ENCODE results near the gene MYRIP. TPM values are rescaled to one million over a fixed set of nuclear protein-coding genes. Genes with fewer than 3 reads are reported as not detected.
"Not testable (repeated sequence)": the region's sequence is repeated elsewhere in the genome, so short reads cannot be mapped to it uniquely, and the experiment has no call there.

MYRIP gene
- polyA plus RNA-seq, 6 donors from 2014 or later, result not detected

DNA sequence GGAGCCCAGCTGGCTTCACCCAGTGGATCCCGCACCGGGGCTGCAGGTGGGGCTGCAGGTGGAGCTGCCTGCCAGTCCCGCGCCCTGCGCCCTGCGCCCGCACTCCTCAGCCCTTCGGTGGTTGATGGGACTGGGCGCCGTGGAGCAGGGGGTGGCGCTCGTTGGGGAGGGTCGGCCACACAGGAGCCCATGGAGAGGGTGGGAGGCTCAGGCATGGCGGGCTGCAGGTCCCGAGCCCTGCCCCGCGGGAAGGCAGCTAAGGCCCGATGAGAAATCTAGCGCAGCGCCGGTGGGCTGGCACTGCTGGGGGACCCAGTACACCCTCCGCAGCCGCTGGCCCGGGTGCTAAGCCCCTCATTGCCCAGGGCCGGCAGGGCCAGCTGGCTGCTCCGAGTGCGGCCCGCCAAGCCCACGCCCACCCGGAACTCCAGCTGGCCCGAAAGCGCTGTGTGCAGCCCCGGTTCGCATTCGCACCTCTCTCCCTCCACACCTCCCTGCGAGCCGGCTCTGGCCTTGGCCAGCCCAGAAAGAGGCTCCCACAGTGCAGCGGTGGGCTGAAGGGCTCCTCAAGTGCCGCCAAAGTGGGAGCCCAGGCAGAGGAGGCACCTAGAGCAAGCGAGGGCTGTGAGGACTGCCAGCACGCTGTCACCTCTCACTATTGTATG, 268.6 kb downstream of the MYRIP start:
- not testable (repeated sequence) for H3K27ac Mint-ChIP-seq; H3K4me3 Mint-ChIP-seq; H3K36me3 Mint-ChIP-seq; ATAC-seq (ENCODE audit: low read depth in 2 of 2); DNase-seq; H3K4me1 Mint-ChIP-seq
- Mint-ChIP-seq H3K27me3 (peaks cover 0 to 16% (median 16%) of the 10 kb centered on the region in 3 donors), H3K9me3 (peaks cover 3 to 23% (median 8%) of the 10 kb centered on the region in 7 donors)

DNA sequence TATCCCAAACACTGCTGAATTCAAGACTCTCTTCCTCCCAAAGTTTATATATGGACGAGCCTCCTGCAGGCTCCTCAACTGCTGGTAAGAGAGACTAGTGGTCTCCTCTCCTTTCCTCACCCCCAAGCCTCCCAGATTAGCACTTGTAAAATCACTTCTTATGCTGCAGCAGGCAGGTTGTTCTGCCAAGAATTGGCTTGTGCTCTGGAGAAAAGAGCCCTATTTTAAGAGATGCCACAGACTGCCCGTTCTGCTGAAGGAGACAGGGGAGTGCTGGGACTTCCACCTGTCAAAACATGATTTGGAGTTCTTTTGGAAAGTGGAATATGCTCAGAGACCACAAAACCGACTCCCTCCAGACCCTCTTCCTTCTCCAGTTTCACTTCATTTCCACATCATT, 269.2 kb downstream of the MYRIP start:
- Mint-ChIP-seq H3K36me3 (peaks cover 0 to 8% of the 10 kb centered on the region in 2 donors), H3K27me3 (peaks cover 0 to 16% (median 10%) of the 10 kb centered on the region in 3 donors)

DNA sequence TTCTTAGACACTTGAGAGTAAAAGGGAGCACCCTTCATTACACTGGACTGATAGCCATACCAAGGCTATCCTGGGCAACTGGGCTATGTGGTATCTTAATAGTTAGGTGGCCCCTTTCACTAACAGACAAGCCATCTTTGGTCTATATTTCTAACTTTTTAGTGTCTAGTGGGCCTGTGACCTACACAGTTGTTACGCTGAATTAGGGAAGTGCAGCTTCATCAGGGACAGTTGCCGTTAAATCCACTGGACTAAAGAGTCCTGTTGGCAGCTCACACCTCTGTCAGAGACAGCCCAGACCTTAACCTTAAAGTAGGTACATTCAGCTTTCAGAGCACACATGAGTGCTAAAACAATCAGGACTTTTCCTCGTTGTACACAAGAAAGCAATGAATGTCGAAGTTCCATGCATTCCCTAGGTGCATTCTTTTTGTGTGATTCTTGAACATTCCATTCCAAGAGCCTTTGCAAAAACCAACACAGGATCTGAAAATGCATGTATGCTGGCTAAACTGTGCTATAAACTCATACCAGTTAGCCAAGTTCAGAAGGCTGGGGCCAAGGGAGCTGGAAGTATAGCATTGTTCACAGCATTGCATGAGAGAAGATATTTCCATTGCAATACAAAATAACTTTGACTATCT, 269.9 kb downstream of the MYRIP start:
- Mint-ChIP-seq H3K27ac (no peak overlapping the region), H3K36me3 (peaks cover 0 to 8% of the 10 kb centered on the region in 2 donors), H3K27me3 (peaks cover 0 to 14% (median 10%) of the 10 kb centered on the region in 3 donors), H3K9me3 (peaks cover 3 to 30% (median 10%) of the 10 kb centered on the region in 7 donors), H3K4me1 (no peaks in the 10 kb centered on the region), H3K4me3 (no peak overlapping the region)
- DNase-seq (no peak), ATAC-seq (ENCODE audit: low read depth in 2 of 2) (no peak)

More for the DNA sequence above, 269.2 kb downstream of the MYRIP start:
- H3K9me3 Mint-ChIP-seq, result peaks cover 3 to 29% (median 10%) of the 10 kb centered on the region in 7 donors
- no peak overlapping the region for H3K27ac Mint-ChIP-seq
- no peaks in the 10 kb centered on the region for H3K4me1 Mint-ChIP-seq
- no peak for ATAC-seq (ENCODE audit: low read depth in 2 of 2)
- DNase-seq, result no peak
- no peak overlapping the region for H3K4me3 Mint-ChIP-seq

DNA sequence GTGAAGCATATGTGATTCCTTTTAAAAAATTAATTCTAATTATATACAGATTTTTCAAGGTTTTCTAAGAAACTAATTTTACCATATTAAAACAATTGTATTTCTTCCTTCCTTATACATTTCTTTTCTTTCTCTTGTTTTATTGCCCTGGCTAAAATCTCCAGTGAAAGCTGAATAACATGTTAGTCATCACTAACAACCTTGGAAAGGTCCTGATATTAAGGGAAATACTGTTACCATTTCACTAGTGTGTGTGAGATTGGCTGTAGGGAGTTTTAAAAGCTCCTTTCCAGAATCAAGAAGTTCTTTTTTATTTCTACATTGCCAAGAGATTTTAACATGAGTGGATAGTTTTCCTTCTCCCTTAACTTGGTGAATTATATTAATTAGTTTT, 270.4 kb downstream of the MYRIP start:
- DNase-seq, result no peak
- Mint-ChIP-seq H3K9me3 (peaks cover 3 to 30% (median 10%) of the 10 kb centered on the region in 7 donors), H3K27ac (no peak overlapping the region), H3K27me3 (peaks cover 0 to 10% (median 9%) of the 10 kb centered on the region in 3 donors), H3K4me3 (no peak overlapping the region), H3K36me3 (peaks cover 0 to 8% of the 10 kb centered on the region in 2 donors), H3K4me1 (no peaks in the 10 kb centered on the region)
- no peak for ATAC-seq (ENCODE audit: low read depth in 2 of 2)

DNA sequence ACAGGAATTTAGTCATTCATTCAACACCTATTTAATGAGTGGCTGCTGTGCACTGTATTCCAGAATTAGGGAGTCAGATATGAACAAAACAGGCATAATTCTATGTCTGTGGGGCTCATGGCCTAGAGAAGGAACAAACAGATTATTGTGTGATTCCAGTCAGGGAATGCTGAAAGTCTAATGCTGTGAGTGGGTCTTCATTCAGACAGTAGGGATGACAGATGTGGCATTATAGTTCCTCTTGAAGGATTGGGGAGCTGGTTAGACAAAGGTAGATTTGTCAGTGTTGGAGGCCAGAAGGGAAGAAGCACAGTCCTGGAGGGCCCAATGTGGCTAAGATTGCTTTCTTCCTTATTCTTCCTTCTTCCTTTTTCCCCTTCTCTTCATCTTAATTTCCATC, 273.7 kb downstream of the MYRIP start:
- Mint-ChIP-seq H3K9me3 (peaks cover 3 to 30% (median 10%) of the 10 kb centered on the region in 7 donors), H3K4me1 (no peaks in the 10 kb centered on the region), H3K27ac (no peak overlapping the region), H3K36me3 (peaks cover 0 to 8% of the 10 kb centered on the region in 2 donors), H3K4me3 (no peak overlapping the region), H3K27me3 (peaks cover 0 to 18% (median 8%) of the 10 kb centered on the region in 3 donors)
- DNase-seq (no peak), ATAC-seq (ENCODE audit: low read depth in 2 of 2) (no peak)

DNA sequence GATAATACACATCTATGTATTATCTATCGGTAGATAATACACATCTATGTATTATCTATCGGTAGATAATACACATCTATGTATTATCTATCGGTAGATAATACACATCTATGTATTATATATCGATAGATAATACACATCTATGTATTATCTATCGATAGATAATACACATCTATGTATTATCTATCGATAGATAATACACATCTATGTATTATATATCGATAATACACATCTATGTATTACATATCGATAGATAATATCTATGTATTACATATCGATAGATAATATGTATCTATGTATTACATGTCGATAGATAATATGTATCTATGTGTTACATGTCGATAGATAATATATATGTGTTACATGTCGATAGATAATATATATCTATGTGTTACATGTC, 275.0 kb downstream of the MYRIP start:
- peaks cover 0 to 18% (median 13%) of the 10 kb centered on the region in 3 donors for H3K27me3 Mint-ChIP-seq
- not testable (repeated sequence) for H3K4me1 Mint-ChIP-seq; H3K4me3 Mint-ChIP-seq; ATAC-seq (ENCODE audit: low read depth in 2 of 2); DNase-seq; H3K27ac Mint-ChIP-seq; H3K36me3 Mint-ChIP-seq
- peaks cover 3 to 30% (median 10%) of the 10 kb centered on the region in 7 donors for H3K9me3 Mint-ChIP-seq

DNA sequence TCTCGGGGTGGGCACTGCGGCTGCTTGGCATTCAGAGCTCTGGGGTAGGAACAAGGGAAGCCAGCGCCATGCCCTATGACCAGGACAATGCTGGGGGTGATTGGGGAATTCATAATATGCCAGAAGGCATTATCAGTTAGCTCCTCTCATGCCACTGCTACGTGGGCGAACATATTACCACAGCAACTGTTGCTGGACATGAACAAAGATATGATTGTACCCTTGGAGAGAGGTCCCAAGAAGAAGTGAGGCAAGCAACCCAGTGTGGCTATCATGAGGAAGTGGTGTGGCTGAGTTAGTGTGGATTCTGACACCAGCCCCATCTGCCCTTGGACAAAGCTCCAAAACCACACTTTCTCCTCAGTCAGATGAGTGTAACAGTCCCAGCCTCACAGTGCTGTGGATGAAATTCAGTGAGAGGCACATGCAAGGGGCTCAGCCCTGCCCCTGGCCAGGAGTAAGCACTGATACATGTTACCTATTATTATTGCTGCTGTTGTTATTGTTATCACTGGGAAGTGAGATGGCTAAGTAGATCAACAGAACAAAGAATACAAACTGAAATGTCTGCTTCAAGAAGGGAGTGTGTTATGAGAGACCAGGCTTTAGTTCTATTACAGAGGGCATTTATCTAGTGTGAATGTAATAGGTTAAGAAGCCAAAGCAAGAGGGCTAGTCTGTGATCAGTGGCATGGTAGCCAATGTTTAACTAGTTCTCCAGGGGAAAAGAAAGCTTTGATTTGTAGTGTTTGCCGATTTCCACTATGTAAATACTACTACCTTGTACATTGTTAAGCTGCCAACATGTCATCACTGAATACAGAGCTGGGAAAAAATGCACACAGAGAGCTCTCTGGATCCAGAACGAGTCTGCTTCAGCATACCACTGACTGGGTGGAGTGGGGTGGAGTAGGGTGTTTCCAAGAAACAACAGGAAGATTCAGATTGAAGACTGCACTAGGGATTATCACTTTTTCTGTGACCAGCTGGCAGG, 277.8 kb downstream of the MYRIP start:
- DNase-seq (no peak), ATAC-seq (ENCODE audit: low read depth in 2 of 2) (no peak)
- Mint-ChIP-seq H3K4me3 (no peak overlapping the region), H3K36me3 (no peaks in the 10 kb centered on the region), H3K9me3 (peaks cover 0 to 12% (median 2%) of the 10 kb centered on the region in 7 donors), H3K27ac (no peak overlapping the region), H3K27me3 (peaks cover 0 to 8% (median 5%) of the 10 kb centered on the region in 3 donors), H3K4me1 (no peaks in the 10 kb centered on the region)

DNA sequence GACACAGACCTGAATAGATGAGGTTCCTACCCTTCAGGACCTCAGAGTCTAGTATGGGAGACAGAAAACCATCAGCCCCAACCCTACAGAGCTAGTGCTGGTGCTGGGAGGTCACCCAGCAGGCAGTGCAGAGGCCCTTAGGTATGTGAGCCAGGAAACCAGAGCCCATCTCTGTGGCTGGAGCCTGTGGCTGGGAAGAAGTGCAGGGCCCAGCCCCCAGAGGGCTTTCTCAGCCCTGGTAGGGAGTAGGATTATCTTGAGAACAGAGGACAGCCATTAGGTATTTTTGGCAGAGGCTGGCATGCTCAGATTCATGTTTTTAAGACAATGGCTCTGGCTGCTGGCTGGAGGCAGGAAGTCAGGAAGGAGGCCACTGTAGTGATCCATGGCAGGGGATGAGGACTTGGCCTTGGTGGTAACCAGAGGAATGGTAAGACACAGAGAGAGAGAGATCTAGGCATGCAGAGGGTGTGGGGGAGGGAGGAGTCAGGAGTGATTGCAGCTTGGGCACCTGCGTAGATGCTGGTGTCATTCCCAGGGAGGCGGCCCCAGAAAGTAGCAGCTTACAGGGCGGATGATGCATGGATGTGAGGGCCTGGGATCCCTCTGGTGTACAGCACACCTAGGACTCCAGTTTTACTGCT, 279.2 kb downstream of the MYRIP start:
- ATAC-seq (ENCODE audit: low read depth in 2 of 2), result no peak
- Mint-ChIP-seq H3K27me3 (peaks cover 0 to 8% (median 5%) of the 10 kb centered on the region in 3 donors), H3K27ac (no peak overlapping the region), H3K4me1 (no peaks in the 10 kb centered on the region), H3K4me3 (no peak overlapping the region), H3K36me3 (no peaks in the 10 kb centered on the region), H3K9me3 (peaks cover 0 to 2% (median 0%) of the 10 kb centered on the region in 7 donors)
- no peak for DNase-seq

DNA sequence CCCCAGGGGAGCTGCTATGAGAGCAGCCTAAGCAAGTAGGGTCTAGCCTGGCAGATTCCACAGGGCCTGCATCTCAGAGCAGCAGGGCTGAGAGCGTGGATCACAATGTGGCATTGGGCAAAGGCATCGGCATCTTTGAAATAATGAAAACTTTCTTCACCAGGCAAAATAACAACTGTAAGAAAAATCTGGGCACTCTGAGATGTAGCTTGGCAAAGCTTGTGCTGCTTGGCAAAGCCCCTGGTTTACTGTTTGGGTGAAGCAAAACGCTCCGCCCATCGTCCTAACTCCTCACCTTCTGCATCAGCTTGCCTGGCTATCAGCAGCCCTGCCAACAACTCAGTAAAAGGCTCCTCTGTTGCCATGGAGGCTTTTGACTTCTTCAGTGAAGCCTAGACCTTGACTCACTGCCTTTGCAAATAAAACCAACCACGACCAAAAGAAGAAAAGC, 287.3 kb downstream of the MYRIP start:
- H3K9me3 Mint-ChIP-seq, result peaks cover 0 to 8% (median 7%) of the 10 kb centered on the region in 7 donors
- ATAC-seq (ENCODE audit: low read depth in 2 of 2), result no peak

DNA sequence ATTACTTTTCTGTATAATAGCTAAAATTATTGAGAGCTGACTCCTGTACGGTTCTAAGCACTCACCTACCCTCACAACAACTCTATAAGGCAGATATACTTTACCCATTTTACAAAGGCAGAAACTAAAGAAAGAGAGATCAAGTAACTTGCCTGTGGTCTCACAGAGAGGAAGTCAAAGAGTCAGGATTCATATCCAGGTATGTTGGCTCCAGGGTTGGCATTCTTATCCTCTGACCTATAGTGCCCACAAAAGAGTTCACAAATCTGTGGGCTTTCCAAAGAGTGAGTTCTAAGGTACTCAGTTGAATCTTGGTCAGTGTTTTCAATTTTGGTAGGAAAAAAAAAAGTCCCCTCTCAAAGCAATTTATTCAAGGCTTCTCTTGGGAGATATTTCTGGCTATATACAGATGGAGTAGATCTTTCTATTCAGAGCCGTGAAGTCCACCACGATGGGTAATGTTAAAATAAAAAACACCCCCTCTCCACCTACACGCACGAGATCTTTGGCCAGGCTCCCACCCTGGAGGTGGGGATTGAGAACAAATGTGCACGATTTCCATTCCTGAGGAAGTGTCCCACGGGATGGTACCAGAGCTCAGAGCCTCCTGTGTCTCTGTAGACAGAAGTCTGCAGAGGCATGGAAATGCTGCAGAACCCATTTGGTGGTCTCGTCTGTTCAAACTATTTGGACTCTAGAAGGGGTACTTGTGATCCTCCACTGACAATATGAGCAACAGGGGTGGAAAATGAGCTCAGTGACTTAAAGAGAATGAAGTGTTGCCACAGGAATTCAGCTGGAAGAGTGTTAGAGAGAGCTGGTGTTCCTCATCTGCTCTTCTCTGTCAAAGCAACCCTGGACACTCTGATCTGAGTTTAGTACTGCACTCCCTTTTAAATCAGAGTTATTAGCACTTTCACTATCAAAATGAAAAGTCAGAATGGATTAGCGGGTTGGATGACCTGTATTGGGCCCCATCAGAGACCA, 288.0 kb downstream of the MYRIP start:
- H3K9me3 Mint-ChIP-seq, result peaks cover 0 to 16% (median 8%) of the 10 kb centered on the region in 7 donors

More for the DNA sequence above, 287.3 kb downstream of the MYRIP start:
- Mint-ChIP-seq H3K36me3 (peaks cover 0 to 5% of the 10 kb centered on the region in 2 donors), H3K27me3 (peaks cover 9 to 20% (median 10%) of the 10 kb centered on the region in 3 donors), H3K4me1 (no peaks in the 10 kb centered on the region), H3K27ac (no peak overlapping the region), H3K4me3 (no peak overlapping the region)
- no peak for DNase-seq

DNA sequence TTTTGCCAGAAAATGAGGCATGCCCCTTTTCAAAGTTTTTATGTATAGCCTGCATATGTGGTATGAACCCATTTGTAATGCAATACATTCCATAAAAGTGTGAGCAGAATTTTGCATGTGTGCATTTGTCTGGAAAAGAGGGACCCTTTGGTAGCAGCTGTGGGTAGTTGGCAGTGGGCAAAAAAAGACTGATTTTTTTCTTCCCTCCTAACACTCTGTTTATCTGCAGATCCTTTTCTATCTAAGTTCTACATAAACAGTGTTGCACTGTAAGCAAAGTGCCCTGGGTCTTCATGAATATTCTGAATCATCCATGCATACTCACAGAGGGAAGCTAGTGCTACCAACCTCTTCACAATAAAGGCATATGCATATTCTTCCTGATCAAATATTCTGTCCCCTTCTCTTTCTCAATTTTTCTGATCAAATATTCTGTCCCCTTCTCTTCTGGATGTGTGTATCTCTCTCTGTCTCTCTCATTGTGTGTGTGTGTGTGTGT, 288.9 kb downstream of the MYRIP start:
- Mint-ChIP-seq H3K4me3 (no peak overlapping the region), H3K27me3 (peaks cover 9 to 26% (median 13%) of the 10 kb centered on the region in 3 donors), H3K27ac (no peak overlapping the region), H3K4me1 (no peaks in the 10 kb centered on the region), H3K36me3 (peaks cover 0 to 5% of the 10 kb centered on the region in 2 donors), H3K9me3 (peaks cover 0 to 17% (median 10%) of the 10 kb centered on the region in 7 donors)
- ATAC-seq (ENCODE audit: low read depth in 2 of 2) (no peak), DNase-seq (no peak)

More for the DNA sequence above, 288.0 kb downstream of the MYRIP start:
- peaks cover 9 to 25% (median 10%) of the 10 kb centered on the region in 3 donors for H3K27me3 Mint-ChIP-seq
- ATAC-seq (ENCODE audit: low read depth in 2 of 2) (no peak), DNase-seq (no peak)
- H3K4me1 Mint-ChIP-seq, result no peaks in the 10 kb centered on the region
- H3K4me3 Mint-ChIP-seq, result no peak overlapping the region
- no peak overlapping the region for H3K27ac Mint-ChIP-seq
- peaks cover 0 to 5% of the 10 kb centered on the region in 2 donors for H3K36me3 Mint-ChIP-seq

Measured in naive B cell (primary cell).